Right renal cortex interstitium (tissue), 3 donors: ENCODE results near the gene UNC5B. TPM values are rescaled to one million over a fixed set of nuclear protein-coding genes. Genes with fewer than 3 reads are reported as not detected.
"Not testable (repeated sequence)": the region's sequence is repeated elsewhere in the genome, so short reads cannot be mapped to it uniquely, and the experiment has no call there.

Experiments used
- DNase-seq, 3 donors: peaks; one replicate each; pipeline ENCODE4 v3.0.0-alpha.2; 2013; ENCODE audit warnings: low read depth in 3 of 3, low spot score in 2 of 3
- polyA plus RNA-seq, 3 donors: library from polyadenylated mRNA; unstranded; fragments of 120-200 nt; gene quantifications; one replicate each; pipeline ENCODE4 v1.2.1, GENCODE V29; 2013; ENCODE audit not compliant: insufficient read length in 3 of 3

UNC5B gene
- polyA plus RNA-seq, 3 donors, result 48.3 to 65.0 (median 49.0) TPM

- no peak for DNase-seq
Measured at GRCh38 chr10:71207578-71207977, 4.8 kb upstream of the UNC5B start.

DNA sequence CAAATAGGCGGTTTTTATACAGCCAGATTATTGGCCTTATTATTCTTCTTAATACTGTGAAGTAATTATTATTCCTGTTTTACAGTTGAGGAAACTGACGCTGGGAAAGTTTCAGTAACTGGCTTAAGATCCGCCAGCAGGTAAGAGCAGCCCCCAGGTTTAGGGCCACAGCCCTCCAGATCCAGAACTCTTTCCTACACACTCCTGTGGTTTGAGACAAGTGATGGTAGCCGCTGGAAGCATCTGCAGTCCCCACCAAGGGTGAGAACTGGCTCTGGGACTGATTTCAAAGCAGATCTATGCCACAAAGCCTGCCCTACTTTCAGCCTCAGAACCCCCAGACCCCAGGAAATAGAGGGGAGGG, 3.0 kb upstream of the UNC5B start:
- DNase-seq, result no peak

DNA sequence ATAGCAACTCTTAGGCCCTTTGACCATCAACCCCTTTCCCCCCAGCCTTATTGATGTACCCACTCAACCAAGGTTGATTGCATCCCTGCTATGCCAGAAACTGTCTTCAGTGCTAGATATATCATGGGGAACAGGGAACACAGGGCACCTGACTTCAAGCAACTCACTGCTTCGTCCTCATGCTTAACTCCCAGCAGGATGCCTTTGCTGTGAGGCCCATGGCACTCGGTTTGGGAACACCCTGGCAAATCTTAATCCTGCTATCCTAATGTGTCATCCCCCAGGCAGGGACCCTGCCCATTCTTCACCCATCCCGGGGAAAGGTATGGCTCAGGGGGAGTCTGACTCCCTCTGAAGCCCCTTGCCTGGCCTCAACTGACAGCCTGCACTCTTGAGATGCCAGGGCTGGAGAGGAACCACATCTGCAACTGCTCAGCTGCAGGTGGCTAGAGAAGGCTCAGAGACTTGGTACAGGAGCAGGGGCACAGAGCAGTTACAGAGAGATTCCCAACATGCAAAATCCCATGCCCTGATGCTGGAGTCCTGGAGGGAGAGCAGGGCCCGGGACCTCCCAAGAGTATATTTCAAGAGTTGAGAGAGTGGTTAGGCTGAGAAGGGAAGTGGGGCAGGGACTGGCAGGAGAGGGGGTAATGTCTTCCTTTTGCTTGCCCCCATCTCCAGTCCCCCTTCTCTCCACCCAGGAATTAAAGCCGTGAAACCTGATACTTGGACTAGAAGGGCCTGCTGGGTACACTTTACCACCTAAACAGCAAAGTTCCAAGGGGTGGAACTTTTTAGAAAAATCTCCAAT, 2.4 kb upstream of the UNC5B start:
- no peak for DNase-seq

GRCh38 chr10:71210542-71210871, 1.9 kb upstream of the UNC5B start:
- no peak for DNase-seq

- no peak for DNase-seq
Measured at GRCh38 chr10:71211053-71211452, 1.3 kb upstream of the UNC5B start.

GRCh38 chr10:71211775-71212317, 524 bp upstream of the UNC5B start:
- DNase-seq, result no peak

GRCh38 chr10:71213127-71213621, 804 bp downstream of the UNC5B start:
- DNase-seq, result no peak

GRCh38 chr10:71213761-71214440, 1.5 kb downstream of the UNC5B start:
- DNase-seq, result no peak

DNA sequence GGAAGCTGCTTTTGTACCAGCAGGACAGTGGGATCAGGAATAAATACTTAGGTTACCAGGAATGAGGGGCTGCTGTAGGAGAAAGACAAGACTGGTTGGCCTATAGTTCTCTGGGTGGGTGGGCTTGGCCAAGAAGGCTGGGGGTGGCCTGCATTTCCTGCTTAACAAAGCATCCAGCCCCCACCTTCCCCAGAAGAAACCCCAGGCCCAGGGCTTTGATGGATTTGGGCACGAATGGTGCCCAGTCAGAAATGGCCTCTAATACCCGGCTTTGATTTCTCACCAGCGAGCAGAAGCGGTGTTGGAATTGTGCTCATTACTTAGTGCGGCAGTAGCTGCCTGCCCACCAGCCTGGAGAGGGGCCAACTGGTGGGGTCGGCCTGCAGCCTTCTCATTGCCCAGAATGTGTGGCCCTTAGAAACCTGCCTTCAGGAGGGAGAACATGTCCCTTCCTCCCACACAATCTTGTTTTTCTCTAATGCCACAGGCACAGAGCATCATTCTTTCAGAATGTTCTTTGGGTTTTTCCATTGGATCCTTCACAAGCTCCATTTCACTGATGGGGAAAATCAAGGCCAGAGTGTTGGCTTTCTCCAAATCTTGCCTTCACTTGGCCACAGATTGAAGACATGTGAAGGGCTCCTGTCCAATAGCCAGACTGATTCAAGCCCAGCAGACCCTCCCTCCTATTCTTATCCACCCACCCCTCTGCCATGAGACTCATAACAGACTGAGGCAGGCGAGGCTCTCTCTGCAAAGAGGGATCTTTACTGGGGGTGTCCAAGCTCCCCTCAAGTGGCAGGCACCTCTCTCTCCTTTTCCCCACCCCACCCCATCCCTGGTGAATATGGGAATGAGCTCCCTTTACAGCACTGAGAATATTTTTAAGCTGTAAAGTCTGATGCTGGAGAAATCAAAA, 2.5 kb downstream of the UNC5B start:
- no peak for DNase-seq

GRCh38 chr10:71216363-71216695, 4.0 kb downstream of the UNC5B start:
- no peak for DNase-seq

DNA sequence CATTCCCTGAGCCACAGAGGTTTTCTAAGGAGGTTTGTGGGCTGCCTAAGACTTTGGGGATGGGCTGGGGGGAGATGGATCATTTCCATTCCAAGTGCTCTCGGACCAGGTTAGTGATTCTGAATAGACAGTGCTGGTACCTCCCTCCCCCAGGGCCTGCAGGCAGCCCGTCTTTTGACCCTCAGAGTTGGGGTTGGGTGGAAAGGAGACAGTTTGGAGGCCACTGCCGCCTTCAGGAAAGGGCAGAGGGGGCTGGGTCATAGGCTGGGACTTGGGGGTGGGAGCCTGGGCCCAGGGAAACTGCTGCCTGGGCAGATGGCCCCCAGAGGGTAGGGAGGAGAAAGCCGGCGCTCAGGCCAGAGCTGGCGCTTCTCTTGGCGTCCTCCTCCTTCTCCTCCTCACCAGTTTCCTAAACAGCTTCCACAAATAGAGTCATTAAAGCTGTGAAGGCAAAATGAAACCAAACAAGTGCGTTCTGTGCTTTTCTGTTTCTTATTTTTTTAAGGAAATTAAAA, 4.4 kb downstream of the UNC5B start:
- no peak for DNase-seq

DNA sequence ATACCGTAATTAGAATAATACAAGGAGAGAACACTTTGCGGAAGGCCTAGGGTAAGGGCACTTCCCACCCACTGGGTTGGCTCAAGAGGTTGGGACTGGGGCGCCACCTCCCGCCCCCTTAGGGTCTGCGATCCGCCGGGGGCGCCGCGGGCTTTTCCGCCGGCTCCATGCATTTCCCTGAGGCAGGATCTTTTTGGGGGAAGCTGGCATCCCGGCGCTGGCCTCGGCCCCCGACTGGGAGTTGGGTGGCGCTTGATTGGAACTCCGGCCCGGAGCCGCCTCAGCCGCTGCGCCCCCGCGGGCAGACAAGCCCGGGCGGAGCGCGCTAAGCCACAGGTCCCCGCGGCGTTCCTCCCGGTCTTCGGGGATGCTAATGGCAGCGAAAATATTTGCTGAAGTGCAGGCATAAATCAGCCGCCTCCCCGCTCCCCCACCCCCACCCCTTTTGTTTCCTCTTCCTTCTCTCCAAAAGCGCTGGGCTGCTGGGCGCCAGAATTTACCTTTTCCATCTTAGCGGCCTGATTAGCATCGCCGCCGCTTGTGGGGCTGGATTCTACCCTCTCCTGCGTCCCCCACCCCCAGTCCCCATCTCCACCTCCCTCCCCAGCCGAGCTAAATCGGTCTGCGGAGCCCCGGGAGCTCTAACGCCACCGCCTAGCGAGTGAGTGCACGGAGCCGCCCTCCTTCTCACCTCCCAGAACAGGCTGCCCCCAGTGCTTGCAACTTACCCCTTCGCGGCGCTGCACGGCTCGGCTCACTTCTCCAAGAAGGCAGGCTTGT, 5.1 kb downstream of the UNC5B start:
- no peak for DNase-seq

GRCh38 chr10:71218046-71218650, 5.8 kb downstream of the UNC5B start:
- DNase-seq, result no peak

DNA sequence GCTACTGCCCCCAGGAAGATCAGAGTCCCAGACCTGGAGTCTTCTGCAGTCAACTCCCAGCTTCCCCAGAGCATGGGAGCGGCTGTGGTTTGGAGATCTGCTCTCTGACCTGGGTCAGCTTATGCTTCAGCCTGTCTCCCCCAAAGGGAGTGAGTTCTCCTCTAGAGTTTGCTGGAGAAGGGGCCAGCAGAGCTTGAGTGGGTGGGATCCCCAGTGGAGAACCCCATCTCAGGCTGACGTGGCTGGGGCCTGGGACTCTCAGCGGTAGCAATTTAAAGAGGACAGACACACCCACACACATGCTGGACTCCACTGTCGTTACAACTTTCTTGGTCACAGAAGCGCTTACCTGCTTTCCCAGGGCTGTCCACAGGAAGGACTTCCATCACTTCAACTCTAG, 6.3 kb downstream of the UNC5B start:
- no peak for DNase-seq

DNA sequence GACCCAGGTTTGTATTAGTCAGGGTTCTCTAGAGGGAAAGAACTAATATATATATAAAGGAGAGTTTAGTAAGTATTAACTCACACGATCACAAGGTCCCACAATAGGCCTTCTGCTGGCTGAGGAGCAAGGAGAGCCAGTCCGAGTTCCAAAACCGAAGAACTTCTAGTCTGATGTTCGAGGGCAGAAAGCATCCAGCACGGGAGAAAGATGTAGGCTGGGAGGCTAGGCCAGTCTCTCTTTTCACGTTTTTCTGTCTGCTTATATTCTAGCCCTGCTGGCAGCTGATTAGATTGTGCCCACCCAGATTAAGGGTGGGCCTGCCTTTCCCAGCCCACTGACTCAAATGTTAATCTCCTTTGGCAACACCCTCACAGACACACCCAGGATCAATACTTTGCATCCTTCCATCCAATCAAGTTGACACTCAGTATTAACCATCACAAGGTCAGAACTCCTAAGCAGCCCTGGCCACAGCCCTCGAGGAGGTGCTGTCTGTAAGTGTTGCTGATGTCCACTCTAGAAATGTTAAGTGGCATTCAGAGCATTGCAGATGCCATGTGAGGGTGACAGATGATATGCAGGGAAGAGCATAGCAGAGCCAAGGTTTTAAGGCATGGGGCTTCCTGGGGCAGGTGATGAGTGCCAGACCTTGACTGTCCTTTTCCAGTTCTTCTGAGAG, 7.0 kb downstream of the UNC5B start:
- DNase-seq, result not testable (repeated sequence)

GRCh38 chr10:71219918-71220688, 7.7 kb downstream of the UNC5B start:
- DNase-seq, result no peak

DNA sequence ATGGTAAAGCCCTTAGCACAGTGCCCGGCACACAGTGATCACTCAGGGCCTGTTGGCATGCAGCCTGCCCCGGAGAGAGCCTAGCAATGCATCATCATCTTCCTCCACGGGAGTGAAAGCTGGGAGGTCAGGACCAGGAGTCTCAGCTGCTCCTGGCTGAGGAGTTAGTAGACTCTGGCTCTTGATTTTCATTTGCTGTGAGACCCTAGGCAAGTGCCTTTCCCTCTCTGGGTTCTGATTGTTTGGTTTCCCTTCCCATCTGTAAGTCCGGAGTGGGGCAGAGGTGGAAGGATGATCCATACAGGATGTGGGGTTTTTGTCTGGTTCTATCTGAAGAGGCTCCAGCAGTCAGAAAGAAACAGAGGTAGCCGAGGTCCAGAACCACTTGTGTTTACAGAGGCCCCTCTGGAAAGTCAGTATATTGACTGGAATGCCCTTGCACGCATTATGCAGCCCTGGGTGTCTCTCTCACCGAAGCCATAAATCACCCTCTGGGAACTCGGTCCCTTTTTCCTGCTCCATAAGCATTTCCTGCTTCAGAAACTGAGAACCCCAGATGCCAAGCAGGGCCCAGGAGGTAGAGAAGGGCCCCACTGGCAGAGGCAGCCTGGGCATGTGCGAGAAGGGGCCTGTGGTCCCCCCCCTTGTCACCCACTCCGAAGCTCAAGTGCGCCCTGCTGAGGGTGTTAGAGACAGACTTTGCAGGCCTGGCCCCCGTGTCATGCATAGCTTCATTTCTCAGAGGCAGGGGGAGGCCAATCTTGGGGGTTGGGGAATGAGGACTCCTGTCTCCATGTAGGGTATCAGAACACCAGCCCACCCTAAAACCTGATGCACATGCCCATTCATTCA, 8.5 kb downstream of the UNC5B start:
- no peak for DNase-seq
